Activated CD8-positive, alpha-beta T cell treated with anti-CD3 and anti-CD28 coated beads, Interleukin-2, amount 10 ng/mL, durations not matched to agents 7 days and 5 days (primary cell): ENCODE measurements around the gene LRP8. TPM values are rescaled to one million over a fixed set of nuclear protein-coding genes. Genes with fewer than 3 reads are reported as not detected.

Source experiments
- ATAC-seq: fragments of 150-1000 bp; cut with Tn5 transposase; one replicate; pipeline ENCODE4 v1.10.0; 2021; ENCODE audit warnings: moderate library complexity
- CTCF ChIA-PET: fragments of 350-600 bp; sonication (Branson Sonifier 250); formaldehyde crosslinking; loops from one replicate; lab custom pipeline; 2021; ENCODE audit warnings: antibody characterized with exemption; lab: Charles Lee
- POLR2A ChIA-PET: fragments of 350-600 bp; sonication (Branson Sonifier 250); formaldehyde crosslinking; loops from one replicate; lab custom pipeline; 2021; ENCODE audit warnings: antibody characterized with exemption; lab: Charles Lee
- DNase-seq: peaks from one replicate; pipeline ENCODE4 v3.0.0-alpha.2; 2020
- H3K27ac Mint-ChIP-seq: one replicate; pipeline ENCODE4 v1.8.0; 2021; ENCODE audit warnings: mild to moderate bottlenecking, mixed read lengths
- H3K27me3 Mint-ChIP-seq: one replicate; pipeline ENCODE4 v1.8.0; 2021; ENCODE audit warnings: low read depth, mixed read lengths
- H3K36me3 Mint-ChIP-seq: one replicate; pipeline ENCODE4 v1.8.0; 2021; ENCODE audit warnings: low read depth, mixed read lengths
- H3K4me1 Mint-ChIP-seq: one replicate; pipeline ENCODE4 v1.8.0; 2021; ENCODE audit warnings: low read depth, mixed read lengths
- H3K4me3 Mint-ChIP-seq: one replicate; pipeline ENCODE4 v1.8.0; 2021; ENCODE audit warnings: mild to moderate bottlenecking, mixed read lengths
- H3K9me3 Mint-ChIP-seq: one replicate; pipeline ENCODE4 v1.8.0; 2022; ENCODE audit warnings: mixed read lengths; ENCODE audit not compliant: insufficient read depth
- total RNA-seq, 2 experiments: library from RNA; stranded (reverse); gene quantifications; one replicate each; pipeline ENCODE4 v1.2.3, GENCODE V29; 2021

Gene LRP8
- total RNA-seq, 2 experiments from 2014 or later, result 62.7 to 71.8 TPM

DNA sequence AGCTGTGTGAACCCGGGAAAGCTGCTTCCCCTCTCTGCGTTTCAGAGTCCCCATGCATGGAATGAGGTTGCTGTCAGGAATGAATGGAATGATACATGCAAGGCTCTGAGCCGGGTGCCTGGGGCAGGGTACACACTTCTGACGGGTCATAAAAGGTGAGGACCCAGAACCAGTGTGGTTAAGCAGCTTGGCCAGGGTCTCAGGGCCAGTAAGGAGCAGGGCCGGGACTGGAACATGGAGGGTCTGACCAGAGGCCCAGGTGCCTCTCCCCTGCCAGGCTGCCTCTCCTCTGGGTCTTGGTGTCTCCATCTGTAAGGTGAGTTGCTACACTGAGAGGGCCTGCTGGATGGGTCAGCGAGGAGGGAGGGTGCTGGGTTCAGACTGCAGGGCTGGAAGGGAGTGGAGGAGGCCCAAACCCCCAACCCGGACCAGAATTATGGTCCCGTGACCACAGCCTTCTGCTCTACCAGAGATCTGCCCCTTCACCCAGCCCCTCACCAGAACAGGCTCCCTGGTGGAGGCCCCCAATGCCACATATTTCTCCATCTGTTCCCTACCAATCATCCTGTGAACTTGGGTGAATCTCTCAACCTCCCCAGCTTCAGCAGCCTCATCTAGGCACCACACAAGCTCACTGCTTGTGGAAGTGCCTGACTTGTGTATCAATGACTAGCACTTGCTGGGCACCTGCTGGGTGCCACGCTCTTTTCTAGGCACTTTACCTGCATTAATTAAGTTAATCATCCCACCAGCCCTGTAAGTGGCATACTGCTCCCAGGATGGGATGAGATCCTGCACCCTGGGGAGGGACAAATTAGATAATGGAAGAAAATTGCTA lies 16.2 kb upstream of the LRP8 start:
- Mint-ChIP-seq H3K9me3 (no peaks in the 10 kb centered on the region), H3K4me1 (no peaks in the 10 kb centered on the region), H3K27me3 (no peaks in the 10 kb centered on the region), H3K4me3 (no peak overlapping the region), H3K36me3 (peaks cover 2% of the 10 kb centered on the region), H3K27ac (no peak overlapping the region)
- ATAC-seq (no peak), DNase-seq (peak; percentile 16)
- ChIA-PET CTCF (interaction anchor here (1.2 to 1.7 kb wide), 2 partner anchors 49 to 66 kb away, joined by 4 to 6 read pairs; no protein-coding TSS in a partner anchor), POLR2A (no interaction called here)

DNA sequence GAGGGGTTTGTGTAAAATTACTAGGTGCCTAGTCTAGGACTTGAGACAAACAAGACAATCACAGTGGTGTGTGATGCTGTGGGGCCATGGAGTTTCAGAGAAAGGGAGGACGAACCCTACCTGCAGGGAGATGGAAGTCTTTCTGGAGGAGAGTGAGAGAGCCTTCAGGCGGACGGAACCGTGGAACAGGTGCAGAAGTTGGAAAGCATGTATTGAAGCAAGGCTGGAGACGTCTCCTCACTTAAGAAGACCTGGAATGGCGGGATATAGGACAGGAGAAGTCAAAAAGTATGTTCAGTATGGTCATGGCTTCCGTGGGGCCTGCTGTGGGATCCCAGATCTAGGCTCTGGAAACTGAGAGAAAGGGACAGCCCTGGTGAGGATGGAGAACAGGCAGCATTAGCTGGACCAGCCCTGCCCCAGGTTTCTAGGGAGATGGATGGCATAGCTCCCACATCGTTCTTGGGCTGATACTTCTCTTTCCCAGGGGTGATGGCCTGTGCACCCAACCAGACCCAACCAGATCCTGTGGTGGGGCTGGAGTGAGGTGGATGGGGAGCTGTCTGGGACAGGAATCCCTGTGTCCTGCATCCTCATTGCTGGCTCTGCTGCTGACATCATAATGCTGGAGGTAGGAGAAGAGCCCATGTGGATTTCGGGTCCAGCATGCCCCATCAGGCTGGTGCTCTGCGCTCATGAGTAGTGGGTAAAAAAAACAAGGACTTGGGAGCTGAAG lies 15.0 kb upstream of the LRP8 start:
- CTCF ChIA-PET, result interaction anchor here (1.2 to 1.7 kb wide), 2 partner anchors 50 to 64 kb away, joined by 4 to 6 read pairs; no protein-coding TSS in a partner anchor
- Mint-ChIP-seq H3K4me3 (no peak overlapping the region), H3K9me3 (no peaks in the 10 kb centered on the region), H3K4me1 (no peaks in the 10 kb centered on the region), H3K27me3 (no peaks in the 10 kb centered on the region), H3K27ac (no peak overlapping the region), H3K36me3 (peaks cover 2% of the 10 kb centered on the region)
- ATAC-seq (no peak), DNase-seq (peak; percentile 10)
- POLR2A ChIA-PET, result interaction anchor here (0.6 kb wide), 1 partner anchor 418 kb away, joined by 3 read pairs; no protein-coding TSS in a partner anchor

DNA sequence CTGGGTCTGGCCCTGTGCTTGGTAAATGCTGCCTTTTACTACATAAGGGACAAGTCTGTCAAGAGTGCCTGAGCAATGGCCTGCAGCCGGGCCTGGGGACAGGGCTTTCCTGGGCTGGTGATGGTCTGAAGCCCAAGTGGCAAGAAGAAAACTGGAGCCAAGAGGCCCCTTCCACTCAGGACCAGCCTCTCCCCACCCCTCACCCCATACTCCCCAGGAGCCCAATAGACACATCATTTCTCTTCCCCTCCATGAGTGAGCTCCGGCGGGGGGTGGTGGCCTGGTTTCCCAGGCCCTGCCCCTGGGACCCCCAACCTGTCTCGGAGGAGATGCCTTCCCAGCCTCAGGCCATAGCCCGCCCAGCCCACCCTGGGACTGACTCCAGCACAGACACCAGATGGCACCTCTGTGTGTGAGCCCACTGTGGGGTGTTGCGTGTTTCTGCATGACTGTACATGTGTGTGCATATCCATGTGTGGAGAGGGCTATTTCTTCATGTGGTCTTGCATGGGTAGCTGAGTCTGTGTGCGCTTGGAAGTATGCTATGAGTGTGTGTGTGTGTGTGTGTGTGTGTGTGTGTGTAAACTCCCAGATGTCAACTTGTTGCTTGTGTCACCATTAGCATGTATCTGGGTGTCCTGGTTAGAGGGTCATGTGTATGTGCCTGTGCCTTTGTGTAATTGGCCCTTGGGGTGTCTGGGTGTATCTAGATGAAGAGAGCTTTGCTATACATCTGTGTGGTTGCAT lies 14.3 kb upstream of the LRP8 start:
- CTCF ChIA-PET, result no interaction called here
- ATAC-seq, result no peak
- Mint-ChIP-seq H3K4me1 (no peaks in the 10 kb centered on the region), H3K4me3 (no peak overlapping the region), H3K27ac (no peak overlapping the region), H3K9me3 (no peaks in the 10 kb centered on the region), H3K27me3 (no peaks in the 10 kb centered on the region), H3K36me3 (peaks cover 2% of the 10 kb centered on the region)
- peak; percentile 13 for DNase-seq
- POLR2A ChIA-PET, result interaction anchor here (0.6 kb wide), 1 partner anchor 419 kb away, joined by 3 read pairs; no protein-coding TSS in a partner anchor

DNA sequence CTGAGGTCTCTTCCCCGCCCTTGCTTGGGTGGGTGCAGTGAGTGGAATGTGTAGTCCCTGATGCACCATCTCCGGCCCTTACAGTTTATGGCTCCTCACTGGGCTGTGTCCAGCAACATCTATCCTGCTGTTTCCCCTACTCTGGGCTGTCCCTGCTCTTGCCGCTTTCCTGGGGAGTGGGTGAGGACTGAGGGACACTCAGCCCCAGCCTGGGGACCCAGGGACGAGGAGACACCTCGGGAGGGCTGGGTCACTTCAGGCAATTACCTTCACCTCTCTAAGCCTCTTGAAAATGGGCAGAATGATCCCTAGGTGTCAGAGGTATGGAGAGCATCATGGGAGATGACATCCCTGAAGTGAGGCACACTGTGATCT lies 13.6 kb upstream of the LRP8 start:
- ChIA-PET CTCF (no interaction called here), POLR2A (no interaction called here)
- H3K36me3 Mint-ChIP-seq, result peaks cover 3% of the 10 kb centered on the region
- ATAC-seq (no peak), DNase-seq (no peak)
- H3K4me3 Mint-ChIP-seq, result no peak overlapping the region
- H3K27ac Mint-ChIP-seq, result no peak overlapping the region
- no peaks in the 10 kb centered on the region for H3K4me1 Mint-ChIP-seq
- H3K27me3 Mint-ChIP-seq, result no peaks in the 10 kb centered on the region
- H3K9me3 Mint-ChIP-seq, result no peaks in the 10 kb centered on the region

DNA sequence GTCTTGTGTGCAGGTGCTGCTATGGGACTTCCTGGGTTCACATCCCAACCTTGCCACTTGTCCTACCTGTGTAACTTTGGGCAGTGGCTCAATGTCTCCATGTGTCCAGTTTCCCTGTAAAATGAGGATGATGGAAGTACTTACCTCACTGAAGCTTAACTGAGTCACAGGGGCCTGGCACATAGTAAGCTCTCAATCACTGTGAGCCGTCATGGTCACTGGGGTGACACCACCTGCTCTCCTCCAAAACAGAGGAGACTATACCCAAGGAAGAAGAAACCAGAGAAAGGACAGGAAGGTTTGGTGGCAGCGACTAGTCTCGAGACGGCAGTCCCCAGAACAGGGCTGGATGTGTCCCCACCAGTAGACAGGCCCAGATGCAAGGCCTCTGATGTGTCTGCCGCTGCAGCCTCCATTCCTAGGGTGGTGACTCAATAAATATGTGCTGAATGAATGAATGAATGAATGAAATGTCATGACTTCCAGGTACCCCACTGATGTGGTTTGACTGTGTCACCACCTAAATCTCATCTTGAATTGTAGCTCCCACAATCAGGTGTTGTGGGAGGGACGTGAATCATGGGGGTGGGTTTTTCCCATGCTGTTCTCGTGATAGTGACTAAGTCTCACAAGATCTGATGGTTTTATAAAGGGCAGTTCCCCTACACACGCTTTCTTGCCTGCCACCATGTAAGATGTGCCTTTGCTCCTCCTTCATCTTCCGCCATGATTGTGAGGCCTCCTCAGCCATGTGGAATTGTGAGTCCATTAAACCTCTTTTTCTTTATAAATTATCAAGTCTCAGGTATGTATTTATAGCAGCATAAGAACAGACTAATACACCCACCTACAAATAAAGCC lies 13.0 kb upstream of the LRP8 start:
- H3K4me3 Mint-ChIP-seq, result no peak overlapping the region
- DNase-seq, result peak; percentile 21
- H3K27ac Mint-ChIP-seq, result no peak overlapping the region
- no peaks in the 10 kb centered on the region for H3K9me3 Mint-ChIP-seq
- no peaks in the 10 kb centered on the region for H3K27me3 Mint-ChIP-seq
- H3K36me3 Mint-ChIP-seq, result peaks cover 6% of the 10 kb centered on the region
- ChIA-PET CTCF (no interaction called here), POLR2A (no interaction called here)
- H3K4me1 Mint-ChIP-seq, result peaks cover under 1% of the 10 kb centered on the region
- no peak for ATAC-seq

DNA sequence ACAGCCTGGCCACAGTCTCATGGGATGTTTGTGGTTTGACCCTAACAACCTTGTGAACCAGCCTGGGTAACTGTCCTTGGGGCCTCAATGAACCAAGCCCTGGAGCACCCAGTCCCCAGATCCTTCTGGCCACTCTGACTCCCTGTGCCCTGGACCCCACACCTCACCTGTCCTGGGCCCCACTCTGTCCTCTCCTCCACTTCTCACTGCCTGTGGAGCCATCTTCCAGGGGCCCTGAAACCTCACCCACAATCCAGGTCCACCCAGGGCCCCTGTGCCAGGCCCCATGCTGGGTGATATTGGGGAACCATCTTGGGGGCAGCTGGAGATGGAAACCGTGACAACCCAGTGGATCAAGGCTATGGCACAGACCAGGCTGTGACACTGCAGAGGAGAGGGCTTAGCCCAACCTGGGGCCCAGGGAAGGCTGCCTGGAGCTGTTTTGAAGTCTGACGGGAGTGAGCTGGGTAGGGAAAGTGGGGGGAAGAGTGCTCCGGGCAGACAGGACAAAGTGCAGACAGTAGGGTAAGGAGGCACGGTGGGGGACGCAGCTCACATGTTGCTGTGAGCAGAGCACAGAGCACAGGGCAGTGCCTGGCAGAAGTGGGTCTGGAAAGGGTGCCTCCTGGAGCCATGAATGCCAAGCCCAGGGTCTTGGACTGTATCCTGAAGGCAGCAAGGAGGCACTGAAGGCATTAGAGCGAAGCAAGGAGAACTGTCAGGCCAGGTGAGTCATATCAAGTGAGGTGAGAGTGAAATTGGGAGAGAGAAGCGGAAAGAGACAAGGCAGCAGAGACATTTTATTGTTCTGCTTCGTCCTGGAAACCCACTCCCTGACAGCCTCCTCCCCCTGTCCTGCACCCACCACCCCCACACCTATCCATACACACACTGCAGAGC lies 12.1 kb upstream of the LRP8 start:
- peaks cover 8% of the 10 kb centered on the region for H3K36me3 Mint-ChIP-seq
- H3K4me1 Mint-ChIP-seq, result peaks cover 9% of the 10 kb centered on the region
- H3K27ac Mint-ChIP-seq, result no peak overlapping the region
- H3K27me3 Mint-ChIP-seq, result no peaks in the 10 kb centered on the region
- DNase-seq, result peak; percentile 15
- POLR2A ChIA-PET, result no interaction called here
- H3K9me3 Mint-ChIP-seq, result no peaks in the 10 kb centered on the region
- no peak for ATAC-seq
- CTCF ChIA-PET, result no interaction called here
- no peak overlapping the region for H3K4me3 Mint-ChIP-seq

DNA sequence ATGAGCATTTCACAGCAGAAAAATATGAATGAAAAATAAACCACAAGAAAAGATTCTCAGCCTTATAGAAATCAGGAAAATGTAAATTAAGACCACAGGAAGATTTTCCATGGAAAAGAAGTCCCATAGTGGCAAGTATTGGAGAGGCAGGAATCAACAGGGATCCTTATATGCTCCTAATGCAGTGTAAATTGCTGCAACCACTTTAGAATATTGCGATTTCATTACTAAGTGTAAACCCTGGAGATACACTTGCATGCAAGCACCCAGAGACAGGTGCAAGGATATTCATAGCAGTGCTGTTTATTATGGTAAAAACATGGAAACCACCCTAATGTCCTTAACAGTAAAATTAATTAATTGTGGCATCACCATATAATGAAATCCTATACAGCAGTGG lies 10.6 kb upstream of the LRP8 start:
- DNase-seq, result no peak
- H3K36me3 Mint-ChIP-seq, result peaks cover 11% of the 10 kb centered on the region
- peaks cover 18% of the 10 kb centered on the region for H3K4me1 Mint-ChIP-seq
- H3K4me3 Mint-ChIP-seq, result no peak overlapping the region
- ChIA-PET POLR2A (no interaction called here), CTCF (no interaction called here)
- ATAC-seq, result no peak
- no peaks in the 10 kb centered on the region for H3K9me3 Mint-ChIP-seq
- H3K27ac Mint-ChIP-seq, result no peak overlapping the region
- no peaks in the 10 kb centered on the region for H3K27me3 Mint-ChIP-seq

DNA sequence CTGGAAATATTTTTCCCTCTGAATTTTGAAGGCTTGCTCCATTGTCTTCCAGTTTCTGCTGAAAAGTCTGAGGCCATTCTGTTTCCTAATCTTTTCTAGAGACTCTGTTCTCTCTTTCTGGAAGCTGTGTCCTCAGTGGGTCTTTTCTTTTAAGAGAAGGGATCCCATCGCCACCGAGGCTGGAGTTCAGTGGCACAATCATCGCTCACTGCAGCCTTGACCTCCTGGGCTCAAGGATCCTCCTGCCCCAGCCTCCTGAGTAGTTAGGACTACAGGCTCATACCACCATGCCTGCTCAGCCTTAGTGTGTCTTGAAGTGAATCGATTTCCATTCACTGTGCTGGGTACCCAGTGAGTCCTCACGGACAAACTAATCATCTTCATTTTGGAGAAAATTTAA lies 9.6 kb upstream of the LRP8 start:
- no peaks in the 10 kb centered on the region for H3K9me3 Mint-ChIP-seq
- H3K36me3 Mint-ChIP-seq, result peaks cover 12% of the 10 kb centered on the region
- H3K27ac Mint-ChIP-seq, result no peak overlapping the region
- DNase-seq (no peak), ATAC-seq (no peak)
- no peak overlapping the region for H3K4me3 Mint-ChIP-seq
- ChIA-PET POLR2A (no interaction called here), CTCF (no interaction called here)
- H3K4me1 Mint-ChIP-seq, result peaks cover 18% of the 10 kb centered on the region
- no peaks in the 10 kb centered on the region for H3K27me3 Mint-ChIP-seq

DNA sequence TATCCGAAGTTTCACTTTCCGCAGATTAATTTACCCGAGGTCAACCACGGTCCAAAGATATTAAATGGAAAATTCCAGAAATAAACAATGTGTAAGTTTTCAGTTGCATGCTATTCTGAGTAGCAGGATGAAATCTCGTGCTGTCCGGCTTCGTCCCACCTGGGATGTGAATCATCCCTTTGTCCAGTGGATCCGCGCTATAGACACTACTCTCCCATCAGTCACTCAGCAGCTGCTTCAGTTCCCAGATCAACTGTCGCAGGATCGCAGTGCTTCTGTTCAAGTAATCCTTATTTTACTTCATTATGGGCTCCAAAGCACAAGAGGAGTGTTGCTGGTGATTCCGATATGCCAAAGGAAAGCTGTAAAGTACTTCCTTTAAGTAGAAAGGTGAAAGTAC lies 8.3 kb upstream of the LRP8 start:
- Mint-ChIP-seq H3K36me3 (peaks cover 16% of the 10 kb centered on the region), H3K27ac (no peak overlapping the region), H3K4me1 (peaks cover 18% of the 10 kb centered on the region), H3K27me3 (no peaks in the 10 kb centered on the region), H3K4me3 (no peak overlapping the region), H3K9me3 (no peaks in the 10 kb centered on the region)
- DNase-seq, result peak; percentile 18
- POLR2A ChIA-PET, result no interaction called here
- CTCF ChIA-PET, result interaction anchor here (1.3 kb wide), 1 partner anchor 58 kb away, joined by 5 read pairs; no protein-coding TSS in a partner anchor
- no peak for ATAC-seq

DNA sequence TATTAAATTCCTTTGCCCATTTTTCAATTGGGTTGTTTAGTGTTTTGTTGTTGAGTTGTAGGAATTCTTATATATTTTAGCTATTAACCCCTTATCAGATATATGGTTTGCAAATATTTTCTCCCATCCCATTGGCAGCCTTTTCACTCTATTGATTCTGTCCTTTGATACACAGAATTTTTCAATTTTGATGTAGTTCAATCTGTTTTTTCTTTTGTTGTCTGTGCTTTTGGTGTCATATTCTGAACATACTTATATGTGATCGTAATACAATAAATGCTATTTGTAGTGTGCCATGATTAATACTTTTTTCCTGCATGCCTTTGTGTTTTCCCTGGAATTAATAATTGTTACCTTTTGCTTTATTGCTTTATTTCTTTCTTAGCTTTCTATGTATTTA lies 7.8 kb upstream of the LRP8 start:
- Mint-ChIP-seq H3K4me3 (no peak overlapping the region), H3K36me3 (peaks cover 15% of the 10 kb centered on the region), H3K4me1 (peaks cover 18% of the 10 kb centered on the region), H3K27ac (no peak overlapping the region), H3K27me3 (no peaks in the 10 kb centered on the region), H3K9me3 (no peaks in the 10 kb centered on the region)
- CTCF ChIA-PET, result interaction anchor here (1.3 kb wide), 1 partner anchor 57 kb away, joined by 5 read pairs; no protein-coding TSS in a partner anchor
- ATAC-seq (no peak), DNase-seq (no peak)
- POLR2A ChIA-PET, result no interaction called here
